IPS DF 6.9 (cell line): Measurements from ENCODE around the gene ADCY1.
"Not testable (repeated sequence)": the region's sequence is repeated elsewhere in the genome, so short reads cannot be mapped to it uniquely, and the experiment has no call there.

ENCODE experiments used
- DNase-seq: peaks from one replicate; pipeline ENCODE4 v3.0.0-alpha.2; 2013; ENCODE audit warnings: low read depth, low spot score
- H3K27ac ChIP-seq: one replicate; pipeline ENCODE4 v1.5.1; 2013; ENCODE audit warnings: low read length, control low read depth
- H3K27me3 ChIP-seq: 2 replicates; pipeline ENCODE4 v1.6.1; 2013; ENCODE audit warnings: mild to moderate bottlenecking, low read length; ENCODE audit not compliant: control insufficient read depth, insufficient read depth
- H3K36me3 ChIP-seq: 2 replicates; pipeline ENCODE4 v1.6.1; 2013; ENCODE audit warnings: low read length; ENCODE audit not compliant: control insufficient read depth, insufficient read depth
- H3K4me1 ChIP-seq: 2 replicates; pipeline ENCODE4 v1.6.1; 2013; ENCODE audit warnings: low read length; ENCODE audit not compliant: control insufficient read depth, insufficient read depth
- H3K4me3 ChIP-seq: 2 replicates; pipeline ENCODE4 v1.5.1; 2013; ENCODE audit warnings: mild to moderate bottlenecking, low read length
- H3K9me3 ChIP-seq: 2 replicates; pipeline ENCODE4 v1.6.1; 2013; ENCODE audit warnings: low read length, inconsistent platforms; ENCODE audit not compliant: control insufficient read depth, insufficient read depth
- WGBS: extraction: QIAGEN DNeasy Blood & Tissue Kit; methylation state at CpG from one replicate; pipeline ENCODE4 v1.1.7; 2013; ENCODE audit warnings: mixed read lengths, missing lambda C conversion rate; ENCODE audit not compliant: insufficient read length, insufficient coverage; 5-methylcytosine and 5-hydroxymethylcytosine counted together

The ADCY1 gene

DNA sequence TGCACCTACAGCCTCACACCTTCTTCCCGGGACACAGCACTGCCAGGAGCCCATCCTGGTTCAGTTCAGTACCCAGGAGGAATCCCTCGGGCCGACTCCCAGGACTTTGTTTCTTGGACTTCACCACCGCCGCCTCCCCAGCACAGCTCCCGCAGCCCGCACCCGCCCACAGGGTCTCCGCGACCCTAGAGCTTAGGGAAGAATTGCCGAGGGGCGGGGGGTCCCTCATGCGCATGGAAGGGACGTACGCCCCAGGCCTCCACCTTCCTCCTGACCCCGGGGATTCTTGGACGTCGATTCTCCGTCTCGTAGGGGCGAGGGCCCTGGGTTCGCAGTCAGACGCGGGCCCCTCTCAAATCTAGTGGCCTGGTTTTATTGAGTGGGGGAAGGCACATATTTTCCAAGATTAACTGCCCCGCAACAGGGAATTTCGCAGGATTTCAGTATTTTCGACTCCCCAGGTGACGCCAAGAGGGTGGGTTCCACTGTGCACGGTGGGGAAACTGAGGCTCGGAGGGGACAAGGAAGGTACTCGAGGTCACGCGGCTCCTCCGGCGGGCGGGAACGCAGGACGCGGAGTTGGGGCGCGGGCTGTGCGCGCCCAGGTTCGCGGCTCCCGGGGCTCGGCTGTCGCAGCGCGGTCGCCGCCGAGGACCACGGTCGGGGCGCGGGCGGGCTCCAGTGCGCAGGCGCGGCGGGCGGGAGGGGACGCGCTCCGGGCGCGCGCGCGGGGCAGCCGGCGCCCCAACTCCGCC lies at the start of gene ADCY1:
ADCY1 (plus strand) TSS at position 708 of the 755 bp plus-strand sequence. CDS start 176 bp downstream, outside the sequence.
- no CpG with 5 or more reads among the region's 74 CpGs for WGBS
- peak within 1 kb of the TSS; percentile 52 for H3K4me3 ChIP-seq

DNA sequence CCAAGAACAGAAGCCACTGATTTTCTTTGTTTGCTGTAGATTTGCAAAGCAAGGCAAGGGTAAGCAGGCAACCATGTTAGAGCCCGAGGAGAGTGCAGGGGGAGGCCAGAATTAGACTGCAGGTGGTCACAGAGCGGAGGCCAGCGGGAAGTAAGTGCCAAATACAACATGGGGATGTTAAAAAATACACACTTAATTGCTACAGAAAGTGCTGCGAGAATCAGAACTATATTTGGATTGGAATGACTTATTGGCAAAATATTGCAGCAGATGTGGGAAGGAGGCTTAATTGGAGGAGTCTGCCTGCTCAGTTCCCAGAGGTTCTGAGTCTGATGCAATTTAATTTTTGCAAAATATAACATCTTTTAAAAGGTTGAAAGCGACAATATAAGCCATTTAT lies 49.7 kb upstream of the ADCY1 start:
- Histone ChIP-seq H3K9me3 (no peaks in the 10 kb centered on the region), H3K4me1 (no peaks in the 10 kb centered on the region), H3K27ac (no peak overlapping the region), H3K27me3 (no peaks in the 10 kb centered on the region), H3K36me3 (no peaks in the 10 kb centered on the region), H3K4me3 (no peak overlapping the region)
- DNase-seq: no peak
- no CpG with 5 or more reads among the region's 5 CpGs for WGBS

More for the DNA sequence above, at the start of gene ADCY1:
- H3K4me1 ChIP-seq: peaks cover 3% of the 10 kb centered on the region; the same call in 1 of the 2 replicates
- no peak within 1 kb of the TSS for H3K27ac ChIP-seq
- no peak for DNase-seq
- no peaks in the 10 kb centered on the region for H3K9me3 ChIP-seq
- H3K36me3 ChIP-seq: no peaks in the 10 kb centered on the region
- peaks cover 17% of the 10 kb centered on the region for H3K27me3 ChIP-seq

DNA sequence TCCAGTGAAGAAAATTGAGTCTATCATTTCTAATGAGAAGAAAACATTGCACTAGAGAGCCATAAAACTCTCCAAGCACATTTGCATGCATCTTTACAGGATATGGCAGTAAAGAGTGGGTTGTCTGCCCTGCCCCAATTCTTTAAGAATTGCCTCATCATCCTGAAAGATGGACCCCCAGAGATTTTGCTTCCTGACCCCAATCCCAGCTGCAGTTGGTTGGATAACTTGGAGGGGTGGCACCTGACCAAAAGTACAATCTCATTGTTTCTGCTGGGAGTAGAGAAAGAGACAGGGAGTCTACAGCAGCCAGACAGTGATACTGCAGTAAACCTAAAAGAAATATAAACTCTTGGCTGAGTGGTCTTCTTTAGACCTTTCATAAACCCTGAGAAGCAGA lies 49.1 kb upstream of the ADCY1 start:
- Histone ChIP-seq H3K9me3 (no peaks in the 10 kb centered on the region), H3K4me3 (no peak overlapping the region), H3K27me3 (no peaks in the 10 kb centered on the region), H3K36me3 (no peaks in the 10 kb centered on the region), H3K4me1 (no peaks in the 10 kb centered on the region), H3K27ac (no peak overlapping the region)
- no peak for DNase-seq

DNA sequence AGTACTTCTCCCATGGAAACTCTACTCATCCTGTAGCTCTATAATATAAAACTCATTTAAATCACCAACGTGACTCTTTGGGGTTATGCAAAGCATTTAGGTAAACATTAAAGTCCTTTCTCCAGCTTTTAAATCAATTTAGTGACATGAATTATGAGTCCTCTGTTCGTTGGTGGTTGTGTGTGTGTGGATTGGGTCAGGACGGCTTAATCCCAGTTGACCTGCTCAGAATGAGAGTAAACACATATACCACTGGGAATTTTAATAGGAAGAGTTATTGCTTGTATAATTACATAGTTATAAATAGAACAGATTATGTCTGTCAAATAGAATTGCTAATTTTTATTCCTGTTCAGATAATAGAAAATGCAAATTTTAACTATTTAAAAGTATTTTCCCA lies 30.7 kb upstream of the ADCY1 start:
- no peaks in the 10 kb centered on the region for H3K9me3 ChIP-seq
- no CpG with 5 or more reads among the region's 3 CpGs for WGBS
- H3K27ac ChIP-seq: no peak overlapping the region
- no peaks in the 10 kb centered on the region for H3K36me3 ChIP-seq
- H3K27me3 ChIP-seq: no peaks in the 10 kb centered on the region
- no peak for DNase-seq
- H3K4me3 ChIP-seq: no peak overlapping the region
- H3K4me1 ChIP-seq: no peaks in the 10 kb centered on the region

DNA sequence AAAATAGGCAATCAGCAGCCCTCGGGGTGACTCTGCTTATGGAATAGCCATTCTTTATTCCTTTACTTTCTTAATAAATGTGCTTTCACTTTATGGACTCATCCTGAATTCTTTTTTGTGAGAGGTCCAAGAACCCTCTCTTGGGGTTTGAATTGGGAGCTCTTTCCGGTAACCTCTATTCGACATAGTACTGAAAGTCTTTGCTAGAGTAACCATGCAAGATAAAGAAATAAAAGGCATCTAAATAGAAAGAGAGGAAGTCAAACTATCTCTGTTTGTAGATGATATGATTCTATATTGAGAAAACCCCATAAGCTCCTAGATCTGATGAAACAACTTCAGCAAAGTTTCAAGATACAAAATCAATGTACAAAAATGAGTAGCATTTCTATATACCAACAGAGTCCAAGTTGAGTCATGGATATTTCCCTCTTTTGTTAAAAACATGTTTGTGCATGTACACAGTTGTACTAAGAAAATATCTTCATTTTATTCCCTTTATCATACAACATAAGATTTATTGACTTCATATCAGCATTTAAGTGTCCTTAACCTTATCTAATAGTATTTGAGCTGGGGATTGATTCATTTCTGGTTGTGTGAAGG lies 29.0 kb upstream of the ADCY1 start:
- H3K27ac ChIP-seq, H3K4me1 ChIP-seq, H3K4me3 ChIP-seq, DNase-seq, H3K27me3 ChIP-seq, H3K36me3 ChIP-seq, H3K9me3 ChIP-seq: not testable (repeated sequence)
- no CpG with 5 or more reads among the region's 3 CpGs for WGBS

DNA sequence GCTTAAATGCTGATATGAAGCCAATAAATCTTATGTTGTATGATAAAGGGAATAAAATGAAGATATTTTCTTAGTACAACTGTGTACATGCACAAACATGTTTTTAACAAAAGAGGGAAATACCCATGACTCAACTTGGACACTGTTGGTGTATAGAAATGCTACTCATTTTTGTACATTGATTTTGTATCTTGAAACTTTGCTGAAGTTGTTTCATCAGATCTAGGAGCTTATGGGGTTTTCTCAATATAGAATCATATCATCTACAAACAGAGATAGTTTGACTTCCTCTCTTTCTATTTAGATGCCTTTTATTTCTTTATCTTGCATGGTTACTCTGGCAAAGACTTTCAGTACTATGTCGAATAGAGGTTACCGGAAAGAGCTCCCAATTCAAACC lies 25.3 kb upstream of the ADCY1 start:
- H3K27ac ChIP-seq, H3K27me3 ChIP-seq, DNase-seq, H3K36me3 ChIP-seq, H3K9me3 ChIP-seq, H3K4me3 ChIP-seq, H3K4me1 ChIP-seq: not testable (repeated sequence)
- no CpG with 5 or more reads among the region's 2 CpGs for WGBS

DNA sequence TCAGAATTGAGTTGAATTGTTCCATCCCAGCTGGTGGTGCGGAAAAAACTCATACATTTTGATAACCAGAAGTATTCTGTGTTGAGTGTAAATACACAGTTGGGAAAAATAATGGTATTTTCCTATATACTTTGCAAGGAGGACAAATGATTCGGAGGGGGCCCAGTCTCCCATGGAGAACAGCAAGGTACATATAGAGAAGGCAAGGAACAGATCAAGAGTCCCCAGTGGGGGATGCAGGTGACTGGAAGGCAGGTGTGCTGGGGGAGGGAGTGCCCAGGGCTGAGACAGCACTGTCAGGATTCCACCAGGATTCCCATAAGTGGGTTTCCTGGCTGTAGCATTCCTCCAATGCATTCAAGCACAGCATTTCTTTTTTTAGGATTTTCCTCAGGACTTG lies 10.8 kb upstream of the ADCY1 start:
- Histone ChIP-seq H3K4me1 (peaks cover 9% of the 10 kb centered on the region), H3K9me3 (no peaks in the 10 kb centered on the region; the same call in 1 of the 2 replicates), H3K4me3 (no peak overlapping the region), H3K27ac (no peak overlapping the region), H3K27me3 (no peaks in the 10 kb centered on the region), H3K36me3 (no peaks in the 10 kb centered on the region)
- no peak for DNase-seq
- WGBS: no CpG with 5 or more reads among the region's 2 CpGs

DNA sequence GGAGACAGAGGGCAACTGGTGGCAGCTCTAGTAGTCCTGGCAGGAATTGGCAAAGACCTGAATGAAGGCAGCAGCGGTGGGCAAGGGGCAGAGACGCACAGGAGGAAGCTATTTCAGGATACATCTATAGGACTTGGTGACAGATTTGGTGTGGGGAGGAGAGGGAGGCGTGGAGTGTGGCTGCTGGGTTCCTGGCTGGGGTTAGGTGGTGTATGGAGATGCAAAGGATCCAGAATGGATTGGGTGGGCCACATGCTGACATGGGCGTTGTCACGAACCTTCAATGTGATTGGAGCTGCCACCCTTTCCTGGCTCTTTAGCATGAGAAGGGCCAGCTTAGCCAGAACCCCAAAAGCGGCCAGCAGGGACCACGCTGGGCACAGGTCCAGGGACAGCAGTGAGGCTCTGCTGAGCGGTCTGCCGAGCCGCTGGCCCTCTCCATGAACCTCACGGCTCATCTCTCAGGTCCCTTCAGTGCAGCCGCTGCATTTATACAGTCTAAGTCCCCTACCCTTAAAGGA lies 10.2 kb upstream of the ADCY1 start:
- Histone ChIP-seq H3K36me3 (no peaks in the 10 kb centered on the region), H3K4me3 (no peak overlapping the region), H3K27ac (no peak overlapping the region), H3K4me1 (peaks cover 9% of the 10 kb centered on the region), H3K9me3 (no peaks in the 10 kb centered on the region), H3K27me3 (no peaks in the 10 kb centered on the region)
- no CpG with 5 or more reads among the region's 12 CpGs for WGBS
- no peak for DNase-seq

DNA sequence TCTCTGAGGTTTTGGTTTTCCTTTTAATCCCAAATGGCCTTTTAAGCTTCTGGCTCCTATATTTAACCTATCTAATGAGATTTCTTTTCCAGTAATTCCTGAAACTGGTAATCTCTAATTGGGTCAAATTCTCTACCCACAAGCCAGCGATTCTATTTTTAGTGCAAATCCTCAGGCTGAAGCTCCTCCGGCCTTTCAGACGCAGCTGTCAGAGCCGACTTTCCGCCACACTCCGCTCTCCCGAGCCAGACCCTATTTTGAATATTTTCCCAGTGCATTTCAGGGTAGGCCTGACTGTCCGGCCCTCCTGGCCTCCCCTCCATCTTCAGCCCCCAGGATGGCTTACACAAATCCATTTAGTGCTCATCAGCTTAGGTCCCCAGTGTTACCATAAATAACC lies 9.7 kb upstream of the ADCY1 start:
- no peak overlapping the region for H3K27ac ChIP-seq
- no peaks in the 10 kb centered on the region for H3K9me3 ChIP-seq
- no CpG with 5 or more reads among the region's 8 CpGs for WGBS
- H3K4me1 ChIP-seq: peaks cover 9% of the 10 kb centered on the region
- DNase-seq: no peak
- H3K36me3 ChIP-seq: no peaks in the 10 kb centered on the region
- no peaks in the 10 kb centered on the region for H3K27me3 ChIP-seq
- H3K4me3 ChIP-seq: no peak overlapping the region

DNA sequence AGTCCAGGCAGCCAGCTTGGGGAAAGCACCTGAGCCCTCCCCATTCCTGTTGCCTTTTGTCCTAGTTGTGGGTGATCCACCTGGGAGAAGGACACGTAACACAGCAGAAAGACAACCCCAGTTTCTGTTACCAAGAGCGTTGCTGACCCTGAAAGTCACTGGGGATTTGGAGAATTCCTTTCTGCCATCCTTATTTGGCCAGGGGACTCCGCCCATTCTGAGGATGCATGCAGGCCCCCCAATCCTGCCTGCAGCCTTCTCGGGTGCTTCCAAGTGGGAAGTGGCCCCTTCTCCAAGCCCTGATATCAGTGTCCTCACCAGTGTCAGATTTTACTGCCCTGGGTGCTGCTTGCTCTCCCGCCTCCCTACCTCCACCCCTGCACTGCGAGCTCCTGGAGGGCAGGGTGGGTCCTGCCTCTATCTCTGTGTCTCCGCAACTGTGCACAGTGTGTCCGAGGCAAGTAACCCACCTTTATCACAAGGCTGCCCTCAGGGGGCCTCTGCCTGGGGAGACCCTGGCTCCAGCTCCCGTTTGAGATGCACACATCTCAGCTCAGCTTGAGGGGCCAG lies 9.2 kb upstream of the ADCY1 start:
- Histone ChIP-seq H3K27ac (no peak overlapping the region), H3K27me3 (no peaks in the 10 kb centered on the region), H3K9me3 (no peaks in the 10 kb centered on the region), H3K4me1 (peaks cover 9% of the 10 kb centered on the region), H3K4me3 (no peak overlapping the region), H3K36me3 (no peaks in the 10 kb centered on the region)
- whole genome bisulfite sequencing: no CpG with 5 or more reads among the region's 9 CpGs
- DNase-seq: no peak
